Middle frontal gyrus (tissue), 1 donor: Measurements from ENCODE around the gene NACAD.
"Not testable (repeated sequence)": the region's sequence is repeated elsewhere in the genome, so short reads cannot be mapped to it uniquely, and the experiment has no call there.

Experiments
- DNase-seq: peaks from one replicate; pipeline ENCODE4 v3.0.0-alpha.2; 2015; ENCODE audit warnings: low spot score; ENCODE audit errors: extremely low spot score

The NACAD gene

DNA sequence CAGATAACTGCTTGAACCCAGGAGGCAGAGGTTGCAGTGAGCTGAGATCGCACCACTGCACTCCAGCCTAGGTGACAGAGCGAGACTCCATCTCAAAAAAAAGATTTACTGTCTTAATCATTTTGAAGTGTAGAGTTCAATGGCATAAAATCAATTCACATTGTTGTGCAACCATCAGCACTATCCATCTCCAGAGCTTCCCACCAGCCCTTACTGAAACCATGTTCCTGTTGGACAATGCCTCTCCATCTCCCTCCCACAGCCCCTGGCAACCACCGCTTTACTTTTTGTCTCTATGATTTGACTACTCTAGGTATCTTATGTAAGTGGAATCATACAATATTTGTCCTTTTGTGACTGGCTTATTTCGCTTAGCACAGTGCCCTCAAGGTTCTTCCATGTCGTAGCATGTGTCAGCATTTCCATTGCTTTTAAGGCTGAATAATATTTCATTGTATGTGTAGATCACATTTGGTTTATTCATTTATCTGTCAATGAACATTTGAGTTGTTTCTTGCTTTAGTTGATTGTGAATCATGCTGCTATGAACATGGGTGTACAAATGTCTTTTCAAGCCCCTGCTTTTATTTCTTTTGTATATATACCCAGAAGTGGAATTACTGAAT is 33.1 kb downstream of the NACAD start:
- DNase-seq = no peak

DNA sequence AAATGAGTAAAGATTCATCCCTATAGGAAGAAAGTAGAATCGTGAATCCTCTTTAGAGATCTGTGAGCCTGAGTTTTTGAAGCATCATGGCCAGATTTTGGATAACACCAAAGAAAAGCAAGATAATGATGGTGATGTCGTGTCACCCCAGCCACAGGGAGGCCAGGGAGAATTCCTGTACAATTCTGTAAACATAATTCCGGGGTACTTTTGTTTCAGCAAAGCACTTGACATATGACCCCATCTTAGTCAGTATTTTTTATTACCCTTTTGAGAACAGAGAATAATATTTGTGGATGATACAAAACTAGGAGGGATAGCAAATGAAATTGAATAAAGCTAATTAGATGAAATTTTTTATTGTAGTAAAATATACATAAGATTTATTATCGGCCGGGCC is 33.8 kb downstream of the NACAD start:
- DNase-seq = no peak

DNA sequence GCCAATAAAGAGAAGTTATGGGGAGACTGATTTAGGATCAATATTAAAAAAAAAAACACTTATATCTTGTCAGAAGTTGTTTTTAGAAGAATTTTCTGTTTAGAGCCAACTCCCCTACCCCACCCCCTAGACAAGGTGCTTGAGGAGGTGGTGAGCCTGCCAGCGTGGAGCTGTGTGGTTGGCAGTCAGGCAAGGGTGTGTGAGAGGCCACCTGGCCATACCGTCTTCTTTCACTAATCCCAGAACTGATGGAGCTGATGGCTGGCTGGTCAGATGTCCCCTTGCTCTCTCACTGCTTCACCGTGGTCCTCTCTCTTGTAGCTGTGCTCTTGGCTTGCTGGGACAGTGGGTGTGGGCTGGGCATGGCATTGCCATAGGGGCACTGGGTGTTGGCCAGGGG is 34.3 kb downstream of the NACAD start:
- DNase-seq = no peak

GRCh38 chr7:45053941-45054340 is 34.8 kb downstream of the NACAD start:
- DNase-seq = no peak

DNA sequence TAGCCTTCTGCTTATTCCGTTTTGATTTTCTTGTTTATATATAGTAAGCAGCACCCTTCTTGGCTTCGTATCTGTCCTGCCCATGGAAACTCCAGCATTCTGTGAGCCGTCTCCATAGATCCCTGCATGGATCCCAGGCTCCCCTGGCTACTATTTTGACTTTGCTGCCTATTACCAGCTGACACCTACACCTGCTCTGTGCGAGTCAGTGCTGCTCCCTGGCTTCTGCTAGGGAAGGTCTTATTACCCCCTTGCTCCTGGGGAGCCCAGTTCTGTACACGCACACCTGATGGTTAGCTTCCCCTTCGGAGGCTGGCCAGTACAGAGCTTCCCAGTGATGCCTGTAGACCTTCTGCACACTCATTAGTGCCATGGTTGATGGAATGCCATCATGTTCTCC is 35.4 kb downstream of the NACAD start:
- DNase-seq = no peak

- DNase-seq = no peak
Observed at GRCh38 chr7:45052011-45052410, 36.8 kb downstream of the NACAD start.

- no peak for DNase-seq
Observed at GRCh38 chr7:45050198-45050597, 38.6 kb downstream of the NACAD start.

- DNase-seq = no peak
Observed at GRCh38 chr7:45048748-45049147, 40.0 kb downstream of the NACAD start.

- DNase-seq = no peak
Observed at GRCh38 chr7:45044338-45044737, 44.4 kb downstream of the NACAD start.

GRCh38 chr7:45039106-45039505 is 49.7 kb downstream of the NACAD start:
- no peak for DNase-seq

DNA sequence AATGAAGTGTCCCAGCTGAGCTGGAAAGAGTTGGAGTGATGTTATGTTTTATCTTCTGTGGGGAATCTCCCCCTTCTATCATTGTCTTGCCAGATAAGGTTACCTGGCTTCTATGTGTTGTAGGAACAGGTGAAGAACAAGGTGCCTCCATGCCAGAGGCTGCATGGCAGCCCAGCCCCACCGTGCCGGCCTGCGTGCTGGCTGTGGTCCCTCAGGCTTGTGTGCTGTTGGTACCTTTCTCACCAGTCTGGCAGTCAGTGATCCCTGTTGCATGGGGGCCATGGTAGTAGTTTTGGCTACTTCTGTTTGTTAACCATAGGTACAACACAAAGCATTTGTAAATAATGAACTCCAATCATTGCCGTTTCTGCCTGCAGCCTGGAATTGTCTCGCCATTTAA is 50.9 kb downstream of the NACAD start:
- DNase-seq = no peak

DNA sequence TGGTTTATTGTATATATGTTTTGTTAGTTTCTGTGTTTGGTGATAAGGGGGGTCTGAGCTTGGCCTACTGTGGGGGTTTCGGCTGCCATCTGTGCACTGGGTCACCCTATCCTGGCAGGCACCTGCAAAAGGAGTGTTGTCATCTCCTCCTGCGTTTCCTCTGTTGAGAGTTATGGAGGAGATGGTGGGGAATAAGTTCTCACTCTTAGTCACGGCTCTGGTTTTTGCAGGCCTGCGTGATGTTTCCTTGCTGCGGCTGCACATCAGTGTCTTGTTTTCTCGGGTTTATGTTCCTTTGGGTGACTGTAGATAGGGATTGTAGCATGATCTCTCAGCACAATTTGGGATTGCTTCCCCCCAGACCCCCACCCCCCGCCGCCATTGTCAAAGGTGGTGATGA is 52.0 kb downstream of the NACAD start:
- DNase-seq = no peak

GRCh38 chr7:45036317-45036716 is 52.5 kb downstream of the NACAD start:
- no peak for DNase-seq

- DNase-seq = no peak
Observed at GRCh38 chr7:45035893-45036292, 52.9 kb downstream of the NACAD start.

GRCh38 chr7:45035371-45035770 is 53.4 kb downstream of the NACAD start:
- no peak for DNase-seq

DNA sequence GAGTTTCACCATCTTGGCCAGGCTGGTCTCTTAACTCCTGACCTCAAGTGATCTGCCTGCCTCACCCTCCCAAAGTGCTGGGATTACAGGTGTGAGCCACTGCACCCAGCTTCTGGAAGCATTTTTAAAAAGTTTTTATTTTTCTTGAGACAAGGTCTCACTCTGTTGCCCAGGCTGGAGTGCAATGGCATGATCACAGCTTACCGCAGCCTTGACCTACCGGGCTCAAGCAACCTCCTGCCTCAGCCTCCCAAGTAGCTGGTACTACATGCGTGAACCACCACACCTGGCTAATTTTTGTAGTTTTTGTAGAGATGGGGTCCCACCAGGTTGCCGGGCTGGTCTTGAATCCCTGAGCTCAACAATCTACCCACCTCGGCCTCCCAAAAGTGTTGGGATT is 54.1 kb downstream of the NACAD start:
- DNase-seq = not testable (repeated sequence)

GRCh38 chr7:45033931-45034290 is 54.9 kb downstream of the NACAD start:
- no peak for DNase-seq

DNA sequence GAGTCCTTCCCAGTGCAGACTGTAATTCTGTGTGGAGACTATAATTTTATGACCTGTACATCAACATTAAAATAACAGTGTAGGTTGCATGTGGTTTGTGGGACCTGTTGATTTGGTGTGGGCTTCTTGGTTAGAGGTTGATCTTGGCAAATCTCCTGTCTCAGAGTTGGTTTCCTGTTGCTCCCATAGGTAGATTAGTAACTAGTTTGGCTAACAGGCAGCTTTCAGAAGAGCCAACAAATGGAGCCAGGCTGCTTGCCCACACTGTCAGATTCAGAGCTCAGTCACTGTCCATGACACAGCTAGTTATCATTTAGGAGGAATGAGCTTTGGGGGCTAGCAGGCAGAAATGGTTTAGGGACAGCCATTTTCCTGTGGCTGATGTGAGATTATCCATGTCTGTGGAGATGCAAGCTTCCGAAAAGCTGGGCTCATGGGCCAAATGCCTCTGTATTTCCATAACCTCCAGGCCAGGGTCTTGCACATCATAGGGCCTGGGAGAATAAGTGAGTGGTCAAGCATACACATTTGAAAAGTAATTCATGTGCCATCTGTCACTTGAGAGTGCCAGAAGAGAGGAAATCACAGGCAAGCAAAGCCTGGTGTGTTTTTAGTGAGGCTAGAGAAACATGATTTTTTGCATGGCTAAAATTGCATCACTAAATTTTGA is 55.4 kb downstream of the NACAD start:
- no peak for DNase-seq

GRCh38 chr7:45032421-45032820 is 56.3 kb downstream of the NACAD start:
- no peak for DNase-seq

GRCh38 chr7:45031829-45032228 is 56.9 kb downstream of the NACAD start:
- no peak for DNase-seq
